UCSD-AML1 (cell line): ENCODE data around the gene TTC23L.

Source experiments
- DNase-seq: peaks from one replicate; lab custom pipeline; 2025; ENCODE audit not compliant: unreplicated experiment; lab: John Stamatoyannopoulos, UW

The TTC23L gene

GRCh38 chr5:34868791-34869190 lies 29.8 kb downstream of the TTC23L start:
- no peak for DNase-seq

DNA sequence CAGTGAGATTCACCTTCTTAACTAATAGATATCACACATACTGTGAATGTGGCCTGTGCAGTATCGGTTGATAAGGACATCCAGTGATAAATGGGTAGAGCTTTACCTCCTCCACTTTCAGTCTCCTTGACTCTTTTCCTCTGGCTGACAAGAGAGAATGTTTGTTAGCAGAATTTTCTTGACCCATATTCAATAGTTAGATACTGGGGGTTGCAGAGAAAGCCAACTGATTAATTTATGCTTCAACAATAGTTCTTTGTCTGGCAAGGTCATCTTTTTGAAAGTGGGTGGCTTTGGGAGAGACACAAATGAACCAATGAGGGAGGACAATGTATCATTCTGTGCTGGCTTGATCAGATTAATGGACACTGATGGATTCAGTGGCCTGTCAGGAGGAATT lies 30.3 kb downstream of the TTC23L start:
- no peak for DNase-seq

DNA sequence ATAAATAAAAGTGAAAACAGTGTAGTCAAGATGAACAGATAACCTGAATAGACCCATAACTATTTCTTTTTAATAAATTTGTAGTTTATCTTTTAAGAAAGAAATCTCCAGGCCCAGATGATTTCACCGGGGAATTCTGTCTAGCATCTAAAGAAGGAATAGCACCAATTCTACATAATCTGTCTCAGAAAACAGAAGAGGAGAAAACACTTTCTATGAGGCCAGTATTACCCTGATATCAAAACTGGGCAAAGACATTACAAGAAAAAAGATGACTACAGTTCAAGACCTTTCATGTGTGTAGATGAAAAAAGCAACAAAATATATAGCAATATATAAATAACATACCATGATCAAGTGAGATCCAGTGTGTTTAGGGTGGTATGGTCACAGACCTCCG lies 31.4 kb downstream of the TTC23L start:
- no peak for DNase-seq

DNA sequence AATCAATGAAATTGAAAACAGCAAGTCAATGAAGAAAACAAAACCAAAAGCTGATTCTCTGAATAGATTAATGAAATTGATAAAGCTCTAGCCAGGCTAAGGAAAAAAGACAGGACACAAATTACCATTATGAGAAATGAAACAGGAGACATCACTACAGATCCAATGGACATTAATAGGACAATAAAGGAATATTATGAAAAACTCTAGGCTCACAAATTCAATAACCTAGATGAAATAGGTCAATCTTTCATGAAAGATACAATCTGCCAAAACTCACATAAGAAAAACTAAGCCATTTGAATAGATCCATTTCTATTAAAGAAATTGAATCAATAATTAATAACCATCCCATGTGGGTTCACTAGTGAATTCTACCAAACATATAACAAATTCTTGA lies 37.3 kb downstream of the TTC23L start:
- no peak for DNase-seq

- DNase-seq = no peak
These were observed 42.3 kb downstream of the TTC23L start for GRCh38 chr5:34881246-34881645.

DNA sequence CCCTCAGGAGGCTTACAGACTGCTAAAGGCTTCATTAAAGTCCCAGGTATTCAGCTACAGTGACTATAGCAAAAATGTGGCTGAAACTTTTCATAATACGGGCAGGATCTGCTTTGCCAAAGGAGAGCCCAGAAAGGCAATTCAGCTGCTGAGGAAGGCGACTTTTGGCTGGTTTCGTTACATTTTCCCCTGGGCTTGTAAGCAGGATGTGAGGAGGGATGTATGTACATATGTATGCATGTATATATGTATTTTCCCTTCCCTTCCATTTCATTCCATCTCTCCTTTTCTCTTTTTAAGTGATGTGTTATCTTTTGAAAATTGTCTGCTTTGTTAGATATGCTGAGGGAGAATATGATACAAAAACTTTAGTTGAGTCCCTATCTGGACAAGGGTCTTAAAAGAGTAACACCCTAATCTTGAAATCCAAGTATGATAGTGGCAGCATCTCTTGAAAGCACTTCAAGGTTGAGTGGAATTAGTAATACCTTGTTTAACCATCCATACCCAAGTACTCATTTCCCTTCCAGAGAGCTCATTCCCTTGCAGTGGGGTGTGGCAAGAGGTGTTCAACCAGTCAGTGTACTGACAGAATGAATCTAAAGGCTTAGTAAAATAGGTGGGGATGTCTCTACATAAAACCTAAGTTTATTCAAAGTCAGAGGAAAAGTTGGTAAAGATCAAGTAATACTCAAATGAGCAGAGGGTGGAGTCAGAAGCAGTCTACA lies 47.6 kb downstream of the TTC23L start:
- DNase-seq = no peak

DNA sequence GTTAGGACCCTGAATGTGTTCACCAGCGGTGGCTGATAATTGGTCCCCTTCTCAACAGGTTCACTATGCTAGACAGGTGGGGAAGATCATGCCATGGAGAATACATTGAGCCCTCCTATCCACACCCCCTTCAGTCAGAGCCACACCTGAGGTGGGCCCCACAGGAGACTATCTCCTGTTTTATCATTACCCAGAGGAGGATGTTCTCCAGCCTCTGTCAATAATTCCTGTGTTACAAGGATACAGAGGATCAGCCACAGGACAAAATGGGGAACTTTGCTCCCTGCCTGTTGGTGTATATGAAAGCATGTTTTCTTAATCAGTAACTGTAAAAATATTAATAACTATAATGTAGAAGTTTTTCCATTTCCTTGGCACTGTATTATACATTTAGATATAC lies 50.4 kb downstream of the TTC23L start:
- DNase-seq = no peak

DNA sequence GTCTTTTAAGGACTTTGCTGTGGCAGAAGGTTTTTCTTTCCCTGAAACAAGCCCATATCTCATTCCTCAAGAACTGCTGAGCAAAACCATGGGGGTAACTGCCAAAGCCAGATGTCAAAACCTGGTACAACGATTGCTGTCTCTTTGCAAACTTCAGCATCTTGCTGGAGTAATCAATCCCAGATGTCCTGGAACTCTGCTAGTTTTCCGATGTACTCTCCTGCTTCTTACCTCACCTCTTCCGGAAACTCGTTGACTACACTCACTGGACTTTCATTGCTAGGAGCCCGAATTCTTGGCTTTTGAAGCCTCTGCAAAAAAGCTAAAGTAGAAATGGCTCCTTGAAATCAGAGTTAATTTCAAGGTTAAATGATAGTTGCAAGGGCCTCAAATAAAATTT lies 53.0 kb downstream of the TTC23L start:
- no peak for DNase-seq

DNA sequence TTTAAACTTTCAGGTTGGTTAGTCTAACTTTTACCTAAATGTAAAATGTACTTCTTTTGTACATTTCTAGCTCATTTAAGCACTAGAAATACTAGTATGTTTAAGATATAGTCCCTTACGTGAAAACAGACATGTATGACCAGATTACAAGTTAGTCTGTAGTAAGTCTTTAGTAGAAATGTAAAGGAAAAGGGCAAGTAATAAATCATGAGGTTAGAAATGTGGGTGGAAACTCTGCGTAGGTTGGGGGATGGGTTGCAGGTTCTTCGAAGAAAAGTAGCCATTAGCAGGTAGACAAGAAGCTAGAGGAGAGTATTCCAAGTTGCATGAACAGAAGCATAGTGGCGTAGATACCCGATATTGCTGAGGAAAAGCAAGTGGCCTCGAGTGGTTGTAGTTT lies 53.5 kb downstream of the TTC23L start:
- no peak for DNase-seq

DNA sequence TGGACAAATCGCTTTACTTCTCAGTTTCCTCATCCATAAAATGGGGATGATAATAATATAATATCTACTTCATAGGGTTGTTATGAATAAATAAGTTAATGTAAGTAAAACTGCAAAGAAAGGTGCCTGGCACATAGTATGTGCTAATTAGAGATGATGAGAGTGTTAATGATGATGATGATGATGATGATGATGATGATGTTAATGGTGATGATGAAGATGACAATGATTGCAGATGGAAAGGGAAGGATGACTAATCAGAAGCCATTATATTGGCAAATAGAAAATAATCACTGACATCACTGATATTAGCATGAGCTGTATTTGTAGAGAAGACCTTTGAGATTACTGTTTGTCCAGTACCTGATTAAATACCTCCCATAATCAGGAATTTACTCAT lies 55.8 kb downstream of the TTC23L start:
- no peak for DNase-seq

DNA sequence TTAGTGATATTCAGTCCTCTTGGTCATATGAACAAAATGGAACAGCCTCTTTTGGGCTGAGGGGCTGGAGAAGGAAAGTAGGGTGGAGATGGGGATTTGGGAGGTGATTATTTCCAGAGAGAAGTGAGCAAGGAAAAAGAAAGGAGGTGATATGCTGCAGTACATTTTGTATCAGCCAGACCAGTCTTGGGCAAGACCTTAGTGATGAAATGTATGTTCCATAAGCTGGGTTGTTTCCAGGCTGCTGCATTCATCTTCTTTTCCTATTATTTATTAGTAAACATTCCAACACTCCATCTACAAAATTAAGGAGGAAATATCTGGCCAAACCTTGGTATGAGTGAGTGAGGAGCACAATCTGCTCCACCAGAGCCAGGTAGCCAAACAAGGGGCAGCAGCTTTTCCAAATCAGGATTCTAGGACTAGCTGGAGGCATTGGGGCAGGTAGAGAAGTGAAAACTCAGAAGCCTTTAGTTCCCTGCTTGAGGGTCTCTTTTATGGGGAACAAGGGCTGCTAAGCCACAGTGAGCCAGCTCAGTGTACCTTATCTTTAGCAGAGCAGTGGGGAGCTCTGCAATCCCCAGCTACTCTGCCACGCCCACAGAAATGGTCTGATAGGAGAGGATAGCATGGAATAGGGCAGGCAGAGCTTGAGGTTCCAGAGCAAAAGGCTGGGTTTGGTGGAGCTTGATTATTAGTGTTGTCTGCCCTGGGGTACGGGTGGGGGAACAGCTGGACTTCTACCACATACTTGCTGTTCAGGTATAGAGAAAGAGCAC lies 56.9 kb downstream of the TTC23L start:
- no peak for DNase-seq

- no peak for DNase-seq
These were observed 58.7 kb downstream of the TTC23L start for GRCh38 chr5:34897646-34898045.

DNA sequence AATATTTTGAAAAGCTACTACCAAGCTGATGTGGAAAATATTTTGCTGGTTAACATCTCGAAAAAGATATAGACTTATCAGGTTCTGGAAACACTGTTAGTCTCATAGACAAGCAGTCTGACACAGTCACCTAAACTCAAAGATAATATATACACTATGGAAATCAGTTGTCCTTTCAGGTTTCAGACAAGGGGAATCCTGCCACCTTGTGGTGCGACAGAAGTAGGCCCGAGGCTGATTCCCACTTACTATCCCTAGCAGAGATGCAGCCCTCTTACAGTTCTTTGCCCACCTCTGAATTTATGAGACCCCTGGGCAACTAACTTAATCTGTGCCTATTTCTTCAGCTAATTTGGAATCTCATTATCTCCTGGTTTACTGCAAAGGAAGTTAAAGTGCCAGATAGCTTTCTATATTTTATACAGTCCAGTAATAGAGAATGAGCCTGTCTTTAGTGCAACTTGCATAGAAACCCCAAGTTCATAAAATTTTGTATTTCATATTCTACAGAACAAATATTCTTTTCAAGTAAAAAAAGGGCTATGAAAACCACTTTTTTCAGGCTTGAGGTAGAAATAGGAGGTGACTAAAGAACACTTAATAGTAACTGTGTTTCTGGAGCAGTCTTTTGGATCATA lies 59.4 kb downstream of the TTC23L start:
- DNase-seq = peak; percentile 39

DNA sequence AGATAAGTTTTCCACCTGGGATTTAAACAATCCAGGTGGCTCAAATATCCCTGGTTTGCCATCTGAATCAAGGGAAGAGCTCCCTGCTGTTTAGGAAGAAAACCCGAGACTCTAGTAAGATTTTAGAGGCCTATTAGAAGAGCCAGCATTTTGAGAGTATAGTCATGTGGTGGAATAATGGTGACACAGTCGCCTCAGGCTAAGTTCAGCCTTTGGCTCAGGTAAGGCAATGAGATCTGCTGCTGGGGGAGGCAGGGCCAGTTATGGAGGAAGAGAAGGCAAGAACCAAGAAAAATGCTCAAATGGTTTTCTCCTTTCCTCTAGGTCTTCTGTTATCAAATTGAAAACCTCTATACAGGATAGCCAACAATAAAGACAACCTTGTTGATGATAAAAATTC lies 60.1 kb downstream of the TTC23L start:
- no peak for DNase-seq

DNA sequence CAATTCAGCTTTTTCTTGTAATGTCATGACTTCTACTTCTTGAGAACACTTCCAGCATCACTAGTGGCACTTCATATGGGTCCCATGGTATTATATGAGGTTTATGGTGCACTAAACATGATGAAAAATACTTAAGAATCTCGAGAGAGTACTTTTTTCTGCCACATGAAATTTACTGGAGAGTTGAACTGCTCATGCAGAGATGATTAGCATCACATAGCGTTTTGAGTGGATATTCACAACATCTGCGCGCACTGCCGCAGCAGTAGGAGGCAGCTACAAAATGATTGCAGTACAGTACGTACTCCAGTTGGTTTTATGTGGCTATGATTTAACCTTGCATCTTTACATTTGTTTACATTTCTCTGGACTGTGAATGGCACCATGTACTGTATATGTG lies 61.7 kb downstream of the TTC23L start:
- DNase-seq = no peak

GRCh38 chr5:34903260-34903659 lies 64.3 kb downstream of the TTC23L start:
- DNase-seq = no peak

GRCh38 chr5:34905564-34905963 lies 66.6 kb downstream of the TTC23L start:
- DNase-seq = no peak

DNA sequence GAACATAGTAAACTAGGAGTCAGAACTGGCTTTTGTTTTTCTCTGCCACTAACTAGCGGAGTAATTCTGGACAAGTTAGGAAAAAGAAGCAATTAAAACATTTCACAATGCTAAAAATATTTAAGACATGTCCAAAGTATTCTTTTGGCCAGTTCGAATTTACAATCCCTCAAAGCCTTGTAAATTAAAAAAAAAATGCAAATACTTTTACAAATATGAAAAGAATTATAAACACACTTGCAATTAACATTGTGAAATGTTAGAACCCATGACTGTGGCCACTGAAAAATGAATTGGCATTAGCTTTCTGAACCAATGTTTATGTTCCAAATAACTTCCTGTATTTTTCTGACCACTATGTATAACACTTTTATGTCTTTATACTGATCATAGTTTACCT lies 74.1 kb downstream of the TTC23L start:
- DNase-seq = no peak

- peak; percentile 49 for DNase-seq
These were observed 75.7 kb downstream of the TTC23L start for GRCh38 chr5:34914671-34915138.

GRCh38 chr5:34915139-34915855 lies 76.3 kb downstream of the TTC23L start, which contains the start of the genes BRIX1 and RAD1:
BRIX1 (plus strand) TSS chr5:34915711; CDS start chr5:34915739, 28 bp downstream.
RAD1 (minus strand) TSS chr5:34915504; CDS start chr5:34914892, 612 bp downstream.
- peak; percentile 97 for DNase-seq

DNA sequence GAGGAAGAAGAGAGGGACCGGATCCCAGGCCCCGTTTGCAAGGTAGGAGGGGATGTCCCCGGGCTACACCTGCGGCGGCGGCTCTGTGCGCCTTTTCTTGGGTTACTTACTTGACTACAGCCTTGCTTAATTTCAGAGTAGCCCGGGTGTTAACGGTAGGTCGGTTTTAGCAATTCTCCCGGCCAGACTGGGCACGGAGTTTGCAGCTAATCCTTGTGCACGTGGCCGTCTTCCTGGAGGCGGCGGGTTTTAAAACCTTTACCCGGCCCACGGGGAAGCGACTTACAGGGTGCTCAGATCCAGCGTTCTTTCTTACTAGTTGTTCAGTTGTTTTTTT lies 76.9 kb downstream of the TTC23L start:
- no peak for DNase-seq
